ENCODE data around the gene RPL3.
A peak's percentile ranks its signal among the peaks of the same experiment; 100 is the strongest.

Gene RPL3

GRCh38 chr22:39291523-39291922 lies 27.9 kb downstream of the RPL3 start:
- no peak overlapping the region for H3K4me2 ChIP-seq (ENCODE audit: low read length)
- no peaks in the 10 kb centered on the region for H3K79me2 ChIP-seq (ENCODE audit: control insufficient read depth, insufficient read depth, low read length, poor library complexity)
- WGBS (ENCODE audit: extremely low coverage, insufficient coverage, insufficient read length) = no CpG with 5 or more reads among the region's 10 CpGs
- peak overlapping the region; percentile 61 for H2BK12ac ChIP-seq (ENCODE audit: low read length)
- DNase-seq = no peak
- H4K91ac ChIP-seq (ENCODE audit: low read depth, low read length) = peak overlapping the region; percentile 66
- peaks cover 30% of the 10 kb centered on the region for H3K79me1 ChIP-seq (ENCODE audit: low read length)
- H4K12ac ChIP-seq (ENCODE audit: low read depth, low read length) = no peak overlapping the region
- no peak overlapping the region for H3K4ac ChIP-seq (ENCODE audit: low read depth, low read length)
- peaks cover 53 to 56% of the 10 kb centered on the region in 2 experiments for H3K4me1 ChIP-seq (ENCODE audit: control insufficient read depth in 1 of 2, insufficient read depth in 2 of 2, low read length in 2 of 2)
- H2AK5ac ChIP-seq (ENCODE audit: low read length) = peak overlapping the region; percentile 40
- no peak overlapping the region for H3K4me3 ChIP-seq (ENCODE audit: low read depth, low read length)
- no peaks in the 10 kb centered on the region for H3K36me3 ChIP-seq (ENCODE audit: control insufficient read depth in 1 of 2, insufficient read depth in 2 of 2, low read length in 2 of 2)
- no peak overlapping the region for H3K9ac ChIP-seq (ENCODE audit: low read length)
- H2BK5ac ChIP-seq (ENCODE audit: low read depth, low read length, poor library complexity) = no peak overlapping the region
- no peaks in the 10 kb centered on the region for H3K9me3 ChIP-seq (ENCODE audit: insufficient read depth, low read depth, low read length)
- H4K8ac ChIP-seq (ENCODE audit: low read depth, low read length) = no peak overlapping the region
- no peak overlapping the region for H3K18ac ChIP-seq (ENCODE audit: low read length)
- H3K14ac ChIP-seq (ENCODE audit: low read length) = no peak overlapping the region
- H3K27me3 ChIP-seq (ENCODE audit: insufficient read depth, low read length) = no peaks in the 10 kb centered on the region
- no peak overlapping the region for H3K27ac ChIP-seq (ENCODE audit: low read depth, low read length)
- peak overlapping the region; percentile 19 for H2BK120ac ChIP-seq (ENCODE audit: insufficient read depth, low read length, poor library complexity)
- no peak overlapping the region for H3K23ac ChIP-seq (ENCODE audit: low read length)
- no peak overlapping the region for H2AFZ ChIP-seq (ENCODE audit: insufficient read depth, low read length, poor library complexity)

- H4K8ac ChIP-seq (ENCODE audit: low read depth, low read length) = peak overlapping the region; percentile 8
- no peak overlapping the region for H4K12ac ChIP-seq (ENCODE audit: low read depth, low read length)
- peak overlapping the region; percentile 67 for H2AK5ac ChIP-seq (ENCODE audit: low read length)
- H3K9me3 ChIP-seq (ENCODE audit: insufficient read depth, low read depth, low read length) = no peaks in the 10 kb centered on the region
- H2BK12ac ChIP-seq (ENCODE audit: low read length) = peak overlapping the region; percentile 44
- H3K4me2 ChIP-seq (ENCODE audit: low read length) = no peak overlapping the region
- H2BK120ac ChIP-seq (ENCODE audit: insufficient read depth, low read length, poor library complexity) = peak overlapping the region; percentile 3
- H3K27ac ChIP-seq (ENCODE audit: low read depth, low read length) = no peak overlapping the region
- no peak overlapping the region for H2AFZ ChIP-seq (ENCODE audit: insufficient read depth, low read length, poor library complexity)
- no peak overlapping the region for H3K4ac ChIP-seq (ENCODE audit: low read depth, low read length)
- H3K23ac ChIP-seq (ENCODE audit: low read length) = no peak overlapping the region
- peak; percentile 84 to 93 for DNase-seq
- peak overlapping the region; percentile 24 for H3K18ac ChIP-seq (ENCODE audit: low read length)
- no CpG with 5 or more reads among the region's 17 CpGs for WGBS (ENCODE audit: extremely low coverage, insufficient coverage, insufficient read length)
- H4K91ac ChIP-seq (ENCODE audit: low read depth, low read length) = peak overlapping the region; percentile 48
- H3K14ac ChIP-seq (ENCODE audit: low read length) = peak overlapping the region; percentile 50
- H3K79me1 ChIP-seq (ENCODE audit: low read length) = peaks cover 30% of the 10 kb centered on the region
- H3K36me3 ChIP-seq (ENCODE audit: control insufficient read depth in 1 of 2, insufficient read depth in 2 of 2, low read length in 2 of 2) = no peaks in the 10 kb centered on the region
- no peak overlapping the region for H3K4me3 ChIP-seq (ENCODE audit: low read depth, low read length)
- H2BK5ac ChIP-seq (ENCODE audit: low read depth, low read length, poor library complexity) = peak overlapping the region; percentile 10
- H3K27me3 ChIP-seq (ENCODE audit: insufficient read depth, low read length) = no peaks in the 10 kb centered on the region
- no peaks in the 10 kb centered on the region for H3K79me2 ChIP-seq (ENCODE audit: control insufficient read depth, insufficient read depth, low read length, poor library complexity)
- H3K4me1 ChIP-seq (ENCODE audit: control insufficient read depth in 1 of 2, insufficient read depth in 2 of 2, low read length in 2 of 2) = peaks cover 52% of the 10 kb centered on the region in 2 experiments
- no peak overlapping the region for H3K9ac ChIP-seq (ENCODE audit: low read length)
Observed at GRCh38 chr22:39290724-39291161, 28.7 kb downstream of the RPL3 start.

- H3K79me2 ChIP-seq (ENCODE audit: control insufficient read depth, insufficient read depth, low read length, poor library complexity) = no peaks in the 10 kb centered on the region
- H3K18ac ChIP-seq (ENCODE audit: low read length) = no peak overlapping the region
- DNase-seq = peak; percentile 90 to 93
- H4K8ac ChIP-seq (ENCODE audit: low read depth, low read length) = peak overlapping the region; percentile 8
- no peak overlapping the region for H3K27ac ChIP-seq (ENCODE audit: low read depth, low read length)
- H2BK120ac ChIP-seq (ENCODE audit: insufficient read depth, low read length, poor library complexity) = no peak overlapping the region
- H2AK5ac ChIP-seq (ENCODE audit: low read length) = peak overlapping the region; percentile 27
- peaks cover 30% of the 10 kb centered on the region for H3K79me1 ChIP-seq (ENCODE audit: low read length)
- no peak overlapping the region for H2AFZ ChIP-seq (ENCODE audit: insufficient read depth, low read length, poor library complexity)
- no peak overlapping the region for H3K4me3 ChIP-seq (ENCODE audit: low read depth, low read length)
- H2BK12ac ChIP-seq (ENCODE audit: low read length) = peak overlapping the region; percentile 17
- H4K91ac ChIP-seq (ENCODE audit: low read depth, low read length) = no peak overlapping the region
- H3K4me2 ChIP-seq (ENCODE audit: low read length) = no peak overlapping the region
- H2BK5ac ChIP-seq (ENCODE audit: low read depth, low read length, poor library complexity) = no peak overlapping the region
- H3K23ac ChIP-seq (ENCODE audit: low read length) = no peak overlapping the region
- H3K4me1 ChIP-seq (ENCODE audit: control insufficient read depth in 1 of 2, insufficient read depth in 2 of 2, low read length in 2 of 2) = peaks cover 51 to 52% of the 10 kb centered on the region in 2 experiments
- no peak overlapping the region for H4K12ac ChIP-seq (ENCODE audit: low read depth, low read length)
- no peaks in the 10 kb centered on the region for H3K27me3 ChIP-seq (ENCODE audit: insufficient read depth, low read length)
- no CpG with 5 or more reads among the region's 16 CpGs for WGBS (ENCODE audit: extremely low coverage, insufficient coverage, insufficient read length)
- no peak overlapping the region for H3K9ac ChIP-seq (ENCODE audit: low read length)
- H3K9me3 ChIP-seq (ENCODE audit: insufficient read depth, low read depth, low read length) = no peaks in the 10 kb centered on the region
- no peak overlapping the region for H3K14ac ChIP-seq (ENCODE audit: low read length)
- no peaks in the 10 kb centered on the region for H3K36me3 ChIP-seq (ENCODE audit: control insufficient read depth in 1 of 2, insufficient read depth in 2 of 2, low read length in 2 of 2)
- no peak overlapping the region for H3K4ac ChIP-seq (ENCODE audit: low read depth, low read length)
Observed at GRCh38 chr22:39289975-39290720, 29.3 kb downstream of the RPL3 start.

- no peak overlapping the region for H3K4ac ChIP-seq (ENCODE audit: low read depth, low read length)
- H4K12ac ChIP-seq (ENCODE audit: low read depth, low read length) = no peak overlapping the region
- H2AFZ ChIP-seq (ENCODE audit: insufficient read depth, low read length, poor library complexity) = no peak overlapping the region
- H2BK12ac ChIP-seq (ENCODE audit: low read length) = no peak overlapping the region
- H3K79me1 ChIP-seq (ENCODE audit: low read length) = peaks cover 24% of the 10 kb centered on the region
- peak overlapping the region; percentile 86 for H2AK5ac ChIP-seq (ENCODE audit: low read length)
- peak overlapping the region; percentile 26 for H4K91ac ChIP-seq (ENCODE audit: low read depth, low read length)
- no peak overlapping the region for H2BK5ac ChIP-seq (ENCODE audit: low read depth, low read length, poor library complexity)
- no peak for DNase-seq
- H3K9ac ChIP-seq (ENCODE audit: low read length) = no peak overlapping the region
- H4K8ac ChIP-seq (ENCODE audit: low read depth, low read length) = no peak overlapping the region
- no peak overlapping the region for H3K18ac ChIP-seq (ENCODE audit: low read length)
- H3K36me3 ChIP-seq (ENCODE audit: control insufficient read depth in 1 of 2, insufficient read depth in 2 of 2, low read length in 2 of 2) = no peaks in the 10 kb centered on the region
- no peak overlapping the region for H2BK120ac ChIP-seq (ENCODE audit: insufficient read depth, low read length, poor library complexity)
- H3K27ac ChIP-seq (ENCODE audit: low read depth, low read length) = no peak overlapping the region
- H3K27me3 ChIP-seq (ENCODE audit: insufficient read depth, low read length) = no peaks in the 10 kb centered on the region
- no peak overlapping the region for H3K4me3 ChIP-seq (ENCODE audit: low read depth, low read length)
- no peak overlapping the region for H3K23ac ChIP-seq (ENCODE audit: low read length)
- H3K9me3 ChIP-seq (ENCODE audit: insufficient read depth, low read depth, low read length) = no peaks in the 10 kb centered on the region
- peaks cover 45 to 46% of the 10 kb centered on the region in 2 experiments for H3K4me1 ChIP-seq (ENCODE audit: control insufficient read depth in 1 of 2, insufficient read depth in 2 of 2, low read length in 2 of 2)
- H3K79me2 ChIP-seq (ENCODE audit: control insufficient read depth, insufficient read depth, low read length, poor library complexity) = no peaks in the 10 kb centered on the region
- WGBS (ENCODE audit: extremely low coverage, insufficient coverage, insufficient read length) = no CpG with 5 or more reads among the region's 14 CpGs
- no peak overlapping the region for H3K14ac ChIP-seq (ENCODE audit: low read length)
- no peak overlapping the region for H3K4me2 ChIP-seq (ENCODE audit: low read length)
Observed at GRCh38 chr22:39289533-39289932, 29.9 kb downstream of the RPL3 start.

Measured in trophoblast cell (in vitro differentiated cells and primary cell).